AG04450 (cell line): ENCODE results near the gene CCSER1. TPM values are rescaled to one million over a fixed set of nuclear protein-coding genes. Genes with fewer than 3 reads are reported as not detected.
"Not testable (repeated sequence)": the region's sequence is repeated elsewhere in the genome, so short reads cannot be mapped to it uniquely, and the experiment has no call there.

Source experiments
- CTCF ChIA-PET: fragments of 300-600, 350-600 bp; formaldehyde crosslinking; extraction: SDS; loops from one replicate; lab custom pipeline; 2022; ENCODE audit warnings: antibody characterized with exemption, inconsistent platforms; lab: Charles Lee
- POLR2A ChIA-PET: fragments of 350-600 bp; formaldehyde crosslinking; extraction: SDS; loops from one replicate; lab custom pipeline; 2021; ENCODE audit warnings: antibody characterized with exemption, inconsistent platforms; lab: Yijun Ruan, JAX
- DNase-seq: peaks from one replicate; pipeline ENCODE4 v3.0.0-alpha.2; 2011; ENCODE audit warnings: low read depth, low spot score
- H3K27ac ChIP-seq: one replicate; pipeline ENCODE4 v1.5.1; 2012; ENCODE audit warnings: low read depth, low read length, control low read depth
- H3K27me3 ChIP-seq: one replicate; pipeline ENCODE4 v1.6.0; 2012; ENCODE audit warnings: low read length; ENCODE audit not compliant: control insufficient read depth, insufficient read depth
- H3K4me3 ChIP-seq: 2 replicates; pipeline ENCODE4 v1.5.1; 2011; ENCODE audit warnings: mild to moderate bottlenecking, low read depth, low read length, control low read depth
- H3K9me3 ChIP-seq: 2 replicates; pipeline ENCODE4 v1.5.1; 2012; ENCODE audit warnings: low read length; ENCODE audit not compliant: control insufficient read depth, insufficient read depth
- polyA plus RNA-seq: library from polyadenylated mRNA; depleted of rRNA; stranded (reverse); fragments of >200 nt; gene quantifications from 2 replicates; pipeline ENCODE4 v1.2.3, GENCODE V29; 2011
- TF ChIP-seq, protein P1 (sequence below): IDR thresholded peaks from 2 replicates; pipeline ENCODE4 v1.5.1; 2011; ENCODE audit warnings: low read depth, low read length, control low read depth, inconsistent platforms

CCSER1 gene
- polyA plus RNA-seq, 1 experiment: not detected

DNA sequence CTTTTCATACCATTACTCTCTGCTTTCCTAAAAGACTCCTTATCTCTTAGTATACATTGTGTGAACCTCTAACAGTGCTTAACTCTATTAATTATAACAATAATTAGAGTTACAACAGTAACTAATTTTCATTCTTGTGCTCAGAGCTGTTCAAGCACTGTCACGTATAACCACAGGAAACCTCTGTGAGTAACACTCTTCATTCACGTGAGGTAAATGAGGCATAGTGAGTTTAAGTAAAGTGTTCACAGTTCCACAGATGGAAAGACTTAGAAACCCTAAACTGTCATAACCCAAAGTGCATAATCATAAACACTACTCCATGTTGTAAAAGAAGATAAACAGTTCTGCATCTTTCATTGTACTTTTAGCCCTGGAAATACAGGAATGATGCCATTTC, 222.4 kb downstream of the CCSER1 start:
- H3K4me3 ChIP-seq: no peak overlapping the region
- POLR2A ChIA-PET: no interaction called here
- DNase-seq: no peak

DNA sequence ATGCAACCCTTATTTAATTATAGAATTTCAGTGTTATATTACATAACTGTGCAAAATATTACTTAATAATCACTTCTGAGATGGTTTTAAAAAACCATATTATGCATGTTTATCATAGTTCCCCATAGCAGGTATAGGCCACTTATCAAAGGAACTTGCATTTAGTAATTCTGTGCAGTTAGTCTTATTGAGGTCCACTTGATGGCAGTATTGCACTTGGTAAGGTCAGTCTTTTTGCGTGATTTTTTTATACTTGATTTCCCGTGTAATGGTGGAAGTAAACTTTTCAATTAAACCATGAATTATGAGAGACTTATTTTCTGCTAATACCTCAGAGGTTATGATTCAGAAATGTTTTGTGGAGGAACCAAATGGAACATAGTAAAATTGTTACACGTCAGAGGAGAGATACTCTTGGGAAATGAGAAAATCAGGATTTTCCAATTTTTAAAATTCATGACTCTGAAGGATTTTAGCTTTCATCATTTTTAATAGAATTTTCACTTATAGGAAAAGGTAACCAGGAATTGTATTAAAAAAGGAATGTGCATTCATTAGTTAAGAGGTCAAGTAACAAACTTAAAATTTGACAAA, 230.0 kb downstream of the CCSER1 start:
- H3K4me3 ChIP-seq: no peak overlapping the region
- H3K9me3 ChIP-seq: no peaks in the 10 kb centered on the region
- CTCF ChIA-PET: interaction anchor here (1.2 kb wide), 2 partner anchors 9 to 41 kb away, joined by 3 to 4 read pairs; no protein-coding TSS in a partner anchor
- POLR2A ChIA-PET: no interaction called here
- H3K27me3 ChIP-seq: no peaks in the 10 kb centered on the region
- TF ChIP-seq, protein P1, sequence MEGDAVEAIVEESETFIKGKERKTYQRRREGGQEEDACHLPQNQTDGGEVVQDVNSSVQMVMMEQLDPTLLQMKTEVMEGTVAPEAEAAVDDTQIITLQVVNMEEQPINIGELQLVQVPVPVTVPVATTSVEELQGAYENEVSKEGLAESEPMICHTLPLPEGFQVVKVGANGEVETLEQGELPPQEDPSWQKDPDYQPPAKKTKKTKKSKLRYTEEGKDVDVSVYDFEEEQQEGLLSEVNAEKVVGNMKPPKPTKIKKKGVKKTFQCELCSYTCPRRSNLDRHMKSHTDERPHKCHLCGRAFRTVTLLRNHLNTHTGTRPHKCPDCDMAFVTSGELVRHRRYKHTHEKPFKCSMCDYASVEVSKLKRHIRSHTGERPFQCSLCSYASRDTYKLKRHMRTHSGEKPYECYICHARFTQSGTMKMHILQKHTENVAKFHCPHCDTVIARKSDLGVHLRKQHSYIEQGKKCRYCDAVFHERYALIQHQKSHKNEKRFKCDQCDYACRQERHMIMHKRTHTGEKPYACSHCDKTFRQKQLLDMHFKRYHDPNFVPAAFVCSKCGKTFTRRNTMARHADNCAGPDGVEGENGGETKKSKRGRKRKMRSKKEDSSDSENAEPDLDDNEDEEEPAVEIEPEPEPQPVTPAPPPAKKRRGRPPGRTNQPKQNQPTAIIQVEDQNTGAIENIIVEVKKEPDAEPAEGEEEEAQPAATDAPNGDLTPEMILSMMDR: peak; percentile 71
- DNase-seq: peak; percentile 26
- no peak overlapping the region for H3K27ac ChIP-seq

More for the DNA sequence above, 222.4 kb downstream of the CCSER1 start:
- no peak overlapping the region for H3K27ac ChIP-seq
- TF ChIP-seq, protein P1: no peak
- CTCF ChIA-PET: no interaction called here
- no peaks in the 10 kb centered on the region for H3K27me3 ChIP-seq
- H3K9me3 ChIP-seq: no peaks in the 10 kb centered on the region

DNA sequence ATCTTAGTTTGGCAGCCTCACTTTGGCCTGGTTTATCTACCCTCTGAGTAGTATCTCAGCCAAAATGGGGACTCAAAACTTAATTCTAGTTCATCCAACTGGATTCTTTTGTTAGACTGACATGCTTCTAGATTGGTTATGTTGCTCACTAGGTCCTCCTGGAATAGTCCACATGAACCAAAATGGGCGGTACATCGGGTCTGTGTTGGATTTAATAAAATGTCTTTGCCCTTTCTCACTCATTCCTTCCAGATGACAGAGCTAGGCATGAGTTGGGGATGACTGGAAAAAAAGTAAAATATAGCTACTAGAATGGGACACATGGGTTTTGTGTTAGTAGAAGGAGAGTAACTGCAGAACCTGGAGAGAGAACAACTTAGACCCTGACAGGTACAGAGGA, 247.9 kb downstream of the CCSER1 start:
- POLR2A ChIA-PET: no interaction called here
- peak; percentile 2 for DNase-seq
- H3K9me3 ChIP-seq: no peaks in the 10 kb centered on the region
- CTCF ChIA-PET: no interaction called here
- TF ChIP-seq, protein P1: no peak
- no peak overlapping the region for H3K4me3 ChIP-seq
- H3K27ac ChIP-seq: no peak overlapping the region
- no peaks in the 10 kb centered on the region for H3K27me3 ChIP-seq

DNA sequence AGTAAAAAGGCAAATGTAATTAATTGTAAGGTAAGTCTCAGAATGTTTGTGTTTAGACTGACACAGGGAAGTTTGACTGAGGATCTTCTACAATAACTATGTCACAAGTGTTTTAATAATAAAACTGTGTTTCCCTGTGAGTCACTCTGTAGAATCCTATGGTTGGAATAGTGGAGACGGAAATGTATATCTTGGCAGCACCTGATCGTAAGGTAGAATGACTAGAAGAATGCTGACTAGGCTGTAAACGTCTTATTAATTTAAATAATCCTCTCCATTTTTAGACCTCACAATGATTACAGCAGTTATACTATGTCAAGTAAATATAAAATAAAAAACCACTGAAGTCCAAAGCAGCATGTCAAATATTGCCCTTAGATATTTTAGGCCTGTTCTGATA, 266.0 kb downstream of the CCSER1 start:
- CTCF ChIA-PET: no interaction called here
- Histone ChIP-seq H3K27ac (no peak overlapping the region), H3K9me3 (no peaks in the 10 kb centered on the region), H3K27me3 (no peaks in the 10 kb centered on the region), H3K4me3 (no peak overlapping the region)
- POLR2A ChIA-PET: no interaction called here
- no peak for DNase-seq
- TF ChIP-seq, protein P1: no peak

DNA sequence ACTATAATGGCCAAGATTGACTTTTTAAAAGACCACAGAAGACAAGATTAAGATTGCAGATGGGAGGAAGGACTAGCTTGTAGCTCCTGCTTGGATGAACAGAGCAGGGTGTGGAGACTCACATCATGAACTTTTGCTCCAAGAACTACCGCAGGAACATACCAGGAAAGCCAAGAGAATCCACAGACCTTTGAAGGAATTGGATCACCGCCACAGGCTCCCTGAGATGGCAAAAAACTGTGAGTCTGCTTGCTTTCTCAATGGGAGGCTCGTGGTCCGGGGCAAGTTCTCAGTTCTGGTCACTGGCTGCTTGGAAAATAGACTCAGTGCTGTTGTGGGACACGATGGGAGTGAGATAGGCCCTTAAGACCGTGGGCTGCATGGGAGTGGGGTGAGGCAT, 276.6 kb downstream of the CCSER1 start:
- H3K27me3 ChIP-seq: no peaks in the 10 kb centered on the region
- TF ChIP-seq, protein P1: no peak
- no peak overlapping the region for H3K4me3 ChIP-seq
- no peaks in the 10 kb centered on the region for H3K9me3 ChIP-seq
- POLR2A ChIA-PET: no interaction called here
- CTCF ChIA-PET: no interaction called here
- no peak overlapping the region for H3K27ac ChIP-seq
- DNase-seq: no peak

DNA sequence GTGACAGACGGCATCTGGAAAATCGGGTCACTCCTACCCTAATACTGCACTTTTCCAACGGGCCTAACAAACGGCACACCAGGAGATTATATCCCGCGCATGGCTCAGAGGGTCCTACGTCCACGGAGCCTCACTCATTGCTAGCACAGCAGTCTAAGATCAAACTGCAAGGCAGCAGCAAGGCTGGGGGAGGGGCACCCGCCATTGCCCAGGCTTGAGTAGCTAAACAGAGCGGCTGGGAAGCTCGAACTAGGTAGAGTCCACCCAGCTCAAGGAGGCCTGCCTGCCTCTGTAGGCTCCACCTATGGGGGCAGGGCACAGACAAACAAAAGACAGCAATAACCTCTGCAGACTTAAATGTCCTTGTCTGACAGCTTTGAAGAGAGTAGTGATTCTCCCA, 280.7 kb downstream of the CCSER1 start:
- CTCF ChIA-PET, POLR2A ChIA-PET, H3K27me3 ChIP-seq, H3K4me3 ChIP-seq, H3K27ac ChIP-seq, DNase-seq, H3K9me3 ChIP-seq: not testable (repeated sequence)

DNA sequence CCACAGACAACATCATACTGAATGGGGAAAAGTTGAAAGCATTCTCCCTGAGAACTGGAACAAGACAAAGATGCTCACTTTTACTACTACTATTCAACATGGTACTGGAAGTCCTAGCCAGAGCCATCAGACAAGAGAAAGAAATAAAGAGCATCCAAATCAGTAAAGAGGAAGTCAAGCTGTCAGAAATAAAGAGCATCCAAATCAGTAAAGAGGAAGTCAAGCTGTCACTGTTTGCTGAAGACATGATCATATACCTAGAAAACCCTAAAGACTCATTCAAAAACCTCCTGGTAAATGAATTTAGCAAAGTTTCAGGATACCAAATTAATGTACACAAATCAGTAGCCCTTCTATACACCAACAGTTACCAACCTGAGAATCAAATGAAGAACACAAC, 285.6 kb downstream of the CCSER1 start:
- DNase-seq, POLR2A ChIA-PET, H3K4me3 ChIP-seq, H3K27me3 ChIP-seq, H3K27ac ChIP-seq, H3K9me3 ChIP-seq: not testable (repeated sequence)
- CTCF ChIA-PET: interaction anchor here (0.6 kb wide), 1 partner anchor 97 kb away, joined by 3 read pairs; no protein-coding TSS in a partner anchor
